A673 (cell line): ENCODE data around the gene RAB13. TPM values are rescaled to one million over a fixed set of nuclear protein-coding genes. Genes with fewer than 3 reads are reported as not detected.

Experiments used
- BruUV-seq: library from RNA; stranded (reverse); fragments of 400-500 nt; replicated peaks from 2 replicates; lab custom pipeline; 2021; lab: Mats Ljungman, UMichigan
- CTCF ChIA-PET: fragments of 300-600 bp; sonication (Branson Sonifier 250); formaldehyde crosslinking; loops from one replicate; lab custom pipeline; 2022; ENCODE audit warnings: antibody characterized with exemption; lab: Charles Lee
- POLR2A ChIA-PET: fragments of 300-600 bp; sonication (Branson Sonifier 250); formaldehyde crosslinking; loops from one replicate; lab custom pipeline; 2022; ENCODE audit warnings: antibody characterized with exemption; ENCODE audit not compliant: low non-redundant PET; lab: Charles Lee
- DNase-seq: peaks from one replicate; pipeline ENCODE4 v3.0.0-alpha.2; 2015; ENCODE audit warnings: low spot score
- H3K27ac ChIP-seq: fragments of 200-600 bp; sonication (generic); 2 replicates; pipeline ENCODE4 v1.5.1; 2016; ENCODE audit warnings: mixed run types, low read depth, mild to moderate bottlenecking, mixed read lengths, antibody characterized with exemption, low read length; ENCODE audit not compliant: poor library complexity, severe bottlenecking
- H3K27me3 ChIP-seq: fragments of 200-600 bp; sonication (generic); replicated peaks from 2 replicates; pipeline ENCODE4 v1.6.1; 2017; ENCODE audit warnings: mixed run types, low read depth, mild to moderate bottlenecking, mixed read lengths, antibody characterized with exemption, low read length; ENCODE audit not compliant: insufficient read depth, poor library complexity
- H3K36me3 ChIP-seq: fragments of 200-600 bp; sonication (generic); 2 replicates; pipeline ENCODE4 v1.6.1; 2016; ENCODE audit warnings: mixed run types, mild to moderate bottlenecking, mixed read lengths, antibody characterized with exemption, low read length; ENCODE audit not compliant: insufficient read depth, poor library complexity, severe bottlenecking
- H3K4me1 ChIP-seq: fragments of 200-600 bp; sonication (generic); 2 replicates; pipeline ENCODE4 v1.6.1; 2017; ENCODE audit warnings: mixed run types, mild to moderate bottlenecking, mixed read lengths, antibody characterized with exemption, low read length; ENCODE audit not compliant: insufficient read depth, poor library complexity, severe bottlenecking
- H3K4me3 ChIP-seq: fragments of 200-600 bp; sonication (generic); 2 replicates; pipeline ENCODE4 v1.5.1; 2016; ENCODE audit warnings: low read depth, mixed run types, mild to moderate bottlenecking, mixed read lengths, low read length; ENCODE audit not compliant: poor library complexity, severe bottlenecking
- H3K9me3 ChIP-seq: fragments of 200-600 bp; sonication (generic); 2 replicates; pipeline ENCODE4 v1.6.1; 2016; ENCODE audit warnings: mixed run types, low read depth, mild to moderate bottlenecking, mixed read lengths, antibody characterized with exemption, low read length; ENCODE audit not compliant: poor library complexity, severe bottlenecking
- CTCF ChIP-seq: fragments of 300-800, 200-600 bp; sonication (generic); conservative IDR thresholded peaks from 2 replicates; pipeline ENCODE4 v1.5.1; 2017; ENCODE audit warnings: low read depth, mild to moderate bottlenecking, antibody characterized with exemption, low read length, moderate library complexity, mixed read lengths
- EZH2 ChIP-seq: fragments of 200-600 bp; sonication (generic); IDR thresholded peaks from 2 replicates; pipeline ENCODE4 v1.6.1; 2017; ENCODE audit warnings: borderline replicate concordance, low read depth, mild to moderate bottlenecking, mixed read lengths, antibody characterized with exemption, low read length; ENCODE audit not compliant: poor library complexity, severe bottlenecking
- intact Hi-C: fragments of 100-400 bp; cut with micrococcal nuclease; formaldehyde crosslinking; loops from one replicate; pipeline ENCODE4 v1.10.0; 2022; ENCODE audit not compliant: unreplicated experiment
- total RNA-seq: library from RNA; stranded (reverse); gene quantifications from 2 replicates; pipeline ENCODE4 v1.2.3, GENCODE V29; 2021

The RAB13 gene
- total RNA-seq, 1 experiment from 2014 or later, result 206 TPM

GRCh38 chr1:153942766-153943549 is 43.2 kb downstream of the RAB13 start:
- CTCF ChIA-PET, result no interaction called here
- no peaks in the 10 kb centered on the region for H3K9me3 ChIP-seq
- no TSS peak for BruUV-seq
- peaks cover 6% of the 10 kb centered on the region for H3K4me1 ChIP-seq
- no peak for DNase-seq
- H3K27ac ChIP-seq, result no peak overlapping the region
- POLR2A ChIA-PET, result interaction anchor here (0.6 kb wide), 1 partner anchor 16 kb away, joined by 3 read pairs; no protein-coding TSS in a partner anchor
- intact Hi-C loops, result no loop called here
- no peak overlapping the region for H3K4me3 ChIP-seq
- no peaks in the 10 kb centered on the region for H3K27me3 ChIP-seq
- TF ChIP-seq EZH2 (no peak), CTCF (no peak)
- peaks cover 10% of the 10 kb centered on the region for H3K36me3 ChIP-seq

DNA sequence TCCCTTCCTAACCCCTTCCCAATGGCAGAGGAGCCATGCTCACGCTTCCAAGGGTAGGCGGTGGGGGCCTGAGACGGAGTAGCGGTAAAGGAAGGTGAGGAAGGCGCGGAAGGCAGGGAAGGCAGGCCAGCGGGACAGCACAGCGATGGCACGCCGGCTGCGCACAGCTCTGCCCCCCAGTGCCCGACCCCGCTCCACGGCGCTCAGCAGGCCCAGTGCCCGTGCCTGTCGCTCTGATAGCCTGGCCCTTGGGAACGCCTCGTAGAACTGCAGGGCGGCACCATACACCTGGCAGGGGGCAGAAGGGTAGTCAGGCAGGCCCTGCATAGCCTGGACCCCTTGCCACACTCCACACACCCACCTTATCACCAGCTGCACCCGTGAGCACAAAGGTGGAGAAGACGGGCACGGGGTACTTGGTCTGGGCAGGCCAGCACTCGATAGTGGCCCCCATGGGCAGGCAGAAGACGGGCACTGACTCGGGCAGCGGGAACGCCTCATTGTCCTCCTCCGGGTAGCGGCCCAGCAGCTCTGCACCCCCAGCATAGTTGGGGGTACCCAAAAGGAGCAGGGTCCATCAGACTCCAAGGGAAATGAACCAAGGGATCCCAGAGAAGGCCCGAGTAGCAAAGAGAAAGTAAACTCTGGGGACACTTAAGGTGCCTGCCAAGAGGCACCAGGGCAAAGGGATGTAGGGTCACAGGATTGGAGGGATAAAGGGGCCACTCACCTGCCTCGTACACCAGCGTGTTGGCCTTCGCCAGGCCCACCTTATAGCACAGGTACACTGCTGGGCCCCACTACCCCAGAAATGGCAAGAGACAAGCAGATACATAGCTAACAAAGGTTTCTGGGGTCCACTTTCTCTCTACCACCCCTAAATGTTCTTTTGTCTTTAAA is 44.1 kb downstream of the RAB13 start:
- Histone ChIP-seq H3K9me3 (no peaks in the 10 kb centered on the region), H3K36me3 (peaks cover 14% of the 10 kb centered on the region), H3K27ac (no peak overlapping the region), H3K4me3 (no peak overlapping the region), H3K27me3 (no peaks in the 10 kb centered on the region), H3K4me1 (peaks cover 6% of the 10 kb centered on the region)
- intact Hi-C loops, result no loop called here
- DNase-seq, result no peak
- CTCF ChIA-PET, result no interaction called here
- TF ChIP-seq EZH2, result no peak
- no peak for TF ChIP-seq CTCF
- BruUV-seq, result no TSS peak
- POLR2A ChIA-PET, result interaction anchor here (0.6 kb wide), 1 partner anchor 17 kb away, joined by 3 read pairs; no protein-coding TSS in a partner anchor

GRCh38 chr1:153940756-153941155 is 45.4 kb downstream of the RAB13 start:
- Histone ChIP-seq H3K4me3 (no peak overlapping the region), H3K27me3 (no peaks in the 10 kb centered on the region), H3K36me3 (peaks cover 16% of the 10 kb centered on the region), H3K9me3 (no peaks in the 10 kb centered on the region), H3K27ac (no peak overlapping the region), H3K4me1 (peaks cover 6% of the 10 kb centered on the region)
- ChIA-PET CTCF (no interaction called here), POLR2A (no interaction called here)
- BruUV-seq, result no TSS peak
- DNase-seq, result no peak
- intact Hi-C loops, result no loop called here
- TF ChIP-seq CTCF (no peak), EZH2 (no peak)
